Stomach smooth muscle (tissue), 2 donors: ENCODE results near the gene DMRTC2.

Source experiments
- H3K27ac ChIP-seq: one replicate; pipeline ENCODE4 v1.7.0; 2013; ENCODE audit warnings: mild to moderate bottlenecking, low read length, inconsistent platforms
- H3K27me3 ChIP-seq, 2 donors: one replicate each; pipeline ENCODE4 v1.7.0; 2013; ENCODE audit warnings: low read length in 2 of 2; ENCODE audit not compliant: insufficient read depth in 2 of 2, control insufficient read depth in 1 of 2
- H3K36me3 ChIP-seq, 2 donors: one replicate each; pipeline ENCODE4 v1.7.0; 2013; ENCODE audit warnings: low read length in 2 of 2; ENCODE audit not compliant: control insufficient read depth in 2 of 2, insufficient read depth in 2 of 2
- H3K4me1 ChIP-seq: one replicate; pipeline ENCODE4 v1.7.0; 2013; ENCODE audit warnings: low read length; ENCODE audit not compliant: control insufficient read depth, insufficient read depth
- H3K4me3 ChIP-seq, 2 donors: one replicate each; pipeline ENCODE4 v1.7.0; 2013; ENCODE audit warnings: low read length in 2 of 2
- H3K9ac ChIP-seq, 2 donors: one replicate each; pipeline ENCODE4 v1.7.0; 2013; ENCODE audit warnings: low read length in 2 of 2, mild to moderate bottlenecking in 1 of 2
- H3K9me3 ChIP-seq, 2 donors: one replicate each; pipeline ENCODE4 v1.7.0; 2013; ENCODE audit warnings: low read length in 2 of 2; ENCODE audit not compliant: control insufficient read depth in 2 of 2
- donor health status: healthy.
- donor health status: Pancreatic carcinoma.

Gene DMRTC2

DNA sequence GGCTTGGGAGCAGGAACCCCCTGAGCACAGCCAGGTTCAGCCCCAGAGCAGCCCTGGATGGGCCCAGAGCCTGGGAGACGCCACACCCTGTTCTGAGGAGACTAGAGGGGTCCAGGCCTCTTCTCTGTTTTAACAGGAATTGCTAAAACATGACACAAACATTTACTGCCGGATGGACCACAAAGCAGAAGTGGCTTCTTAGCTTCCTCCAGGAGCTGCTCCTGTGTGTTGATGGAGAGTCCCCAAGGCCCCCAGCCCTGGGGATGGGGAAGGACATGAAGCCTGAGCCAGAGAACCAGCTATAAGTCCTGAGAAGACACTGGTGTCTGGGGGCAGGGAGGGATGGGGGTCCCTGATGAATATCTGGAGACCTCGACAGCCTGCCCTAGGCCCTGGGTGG is 33.8 kb upstream of the DMRTC2 start:
- peaks cover 0 to 8% of the 10 kb centered on the region in 2 donors for H3K27me3 ChIP-seq
- no peak overlapping the region for H3K27ac ChIP-seq
- H3K4me1 ChIP-seq = no peaks in the 10 kb centered on the region
- H3K4me3 ChIP-seq = no peak overlapping the region
- no peak overlapping the region for H3K9ac ChIP-seq
- no peaks in the 10 kb centered on the region for H3K9me3 ChIP-seq
- H3K36me3 ChIP-seq = no peaks in the 10 kb centered on the region

DNA sequence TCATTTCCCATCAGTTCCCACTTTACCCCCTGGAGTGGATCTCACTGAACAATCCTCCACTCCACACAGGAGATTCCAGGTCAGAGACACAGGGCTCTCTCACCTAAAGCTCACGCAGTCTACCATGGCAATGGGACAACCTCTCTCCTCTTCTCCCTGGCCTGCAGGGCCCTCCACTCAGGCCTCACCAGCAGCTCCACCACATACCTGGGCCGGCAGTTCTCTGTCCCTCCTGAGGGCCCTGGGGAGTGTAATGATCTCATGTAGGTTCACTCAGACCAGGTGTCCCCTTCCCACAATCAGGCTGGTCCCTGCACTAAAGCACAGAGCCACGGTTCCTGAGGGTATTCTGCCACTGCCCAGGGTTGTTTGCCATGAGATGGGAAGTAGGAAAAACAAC is 32.9 kb upstream of the DMRTC2 start:
- H3K36me3 ChIP-seq = no peaks in the 10 kb centered on the region
- H3K27ac ChIP-seq = no peak overlapping the region
- no peaks in the 10 kb centered on the region for H3K4me1 ChIP-seq
- H3K9ac ChIP-seq = no peak overlapping the region
- no peaks in the 10 kb centered on the region for H3K9me3 ChIP-seq
- H3K4me3 ChIP-seq = no peak overlapping the region
- H3K27me3 ChIP-seq = peaks cover 0 to 8% of the 10 kb centered on the region in 2 donors

GRCh38 chr19:41813911-41814310 is 30.9 kb upstream of the DMRTC2 start:
- H3K27me3 ChIP-seq = peaks cover 0 to 8% of the 10 kb centered on the region in 2 donors
- H3K4me3 ChIP-seq = no peak overlapping the region

GRCh38 chr19:41815301-41815700 is 29.5 kb upstream of the DMRTC2 start:
- H3K27me3 ChIP-seq = no peaks in the 10 kb centered on the region
- H3K9me3 ChIP-seq = no peaks in the 10 kb centered on the region
- H3K9ac ChIP-seq = no peak overlapping the region
- H3K4me3 ChIP-seq = no peak overlapping the region
- no peaks in the 10 kb centered on the region for H3K36me3 ChIP-seq
- H3K4me1 ChIP-seq = no peaks in the 10 kb centered on the region
- H3K27ac ChIP-seq = no peak overlapping the region

More at GRCh38 chr19:41813911-41814310, 30.9 kb upstream of the DMRTC2 start:
- Histone ChIP-seq H3K9me3 (no peaks in the 10 kb centered on the region), H3K27ac (no peak overlapping the region), H3K36me3 (no peaks in the 10 kb centered on the region), H3K4me1 (no peaks in the 10 kb centered on the region), H3K9ac (no peak overlapping the region)

DNA sequence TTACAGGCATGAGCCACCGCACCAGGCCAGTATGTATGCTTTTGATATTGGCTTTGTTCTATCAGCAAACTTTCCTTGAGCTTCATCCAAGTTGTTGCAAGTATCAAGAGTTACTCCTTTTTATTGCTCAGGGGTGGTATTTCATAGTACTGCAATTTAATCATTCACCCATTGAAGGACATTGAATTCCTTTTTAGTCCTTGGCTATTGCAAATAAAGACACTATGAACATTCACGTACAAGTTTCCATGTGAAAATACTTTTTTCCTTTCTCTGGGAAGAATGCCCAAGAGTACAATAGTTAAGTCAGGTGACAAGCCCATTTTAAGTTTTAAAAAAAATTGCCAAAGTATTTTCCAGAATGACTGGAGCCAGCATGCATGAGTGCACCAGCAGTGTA is 28.1 kb upstream of the DMRTC2 start:
- Histone ChIP-seq H3K4me3 (no peak overlapping the region), H3K9me3 (no peaks in the 10 kb centered on the region), H3K36me3 (no peaks in the 10 kb centered on the region), H3K27me3 (peaks cover 3 to 8% of the 10 kb centered on the region in 2 donors), H3K9ac (no peak overlapping the region), H3K4me1 (no peaks in the 10 kb centered on the region), H3K27ac (no peak overlapping the region)

DNA sequence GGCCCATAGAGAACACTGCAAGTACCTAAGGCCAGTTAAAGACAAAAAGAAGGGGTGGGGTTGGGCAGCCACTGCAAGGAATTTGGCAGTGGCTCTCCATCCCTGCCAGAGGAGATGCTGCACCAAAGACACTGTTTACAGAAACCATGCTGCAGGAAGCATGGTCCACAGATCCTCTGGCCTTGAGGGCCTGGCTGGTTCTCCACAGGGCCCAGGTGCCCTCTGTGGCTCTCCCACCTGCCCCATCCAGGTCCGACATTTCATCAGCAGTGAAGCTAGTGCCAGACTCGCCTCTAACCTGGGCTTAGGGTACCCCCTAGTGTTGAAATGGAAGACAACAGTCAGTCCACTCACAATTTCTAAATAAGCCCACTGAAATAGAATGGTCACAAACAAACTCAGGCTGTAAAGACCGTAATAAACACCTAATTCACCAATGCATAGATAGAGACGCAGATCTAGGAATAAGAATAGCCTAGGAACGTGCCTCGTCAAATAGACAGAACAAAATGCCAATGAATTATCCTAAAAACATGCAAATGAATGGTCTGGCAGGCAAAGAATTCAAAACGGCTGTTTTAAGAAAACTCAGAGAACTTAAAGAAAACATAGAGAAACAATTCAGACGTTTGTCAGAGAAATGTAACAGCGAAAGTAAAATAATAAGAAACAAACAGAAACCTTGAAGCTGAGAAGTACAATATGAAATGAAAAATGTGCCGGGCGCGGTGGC is 23.7 kb upstream of the DMRTC2 start:
- Histone ChIP-seq H3K4me3 (no peak overlapping the region), H3K27me3 (peaks cover 3 to 8% of the 10 kb centered on the region in 2 donors), H3K9ac (no peak overlapping the region), H3K36me3 (no peaks in the 10 kb centered on the region), H3K4me1 (no peaks in the 10 kb centered on the region), H3K27ac (no peak overlapping the region), H3K9me3 (no peaks in the 10 kb centered on the region)

GRCh38 chr19:41837981-41838708 is 6.7 kb upstream of the DMRTC2 start:
- Histone ChIP-seq H3K4me3 (no peak overlapping the region), H3K27ac (no peak overlapping the region), H3K27me3 (peaks cover 19 to 30% of the 10 kb centered on the region in 2 donors), H3K36me3 (no peaks in the 10 kb centered on the region), H3K4me1 (no peaks in the 10 kb centered on the region), H3K9me3 (no peaks in the 10 kb centered on the region), H3K9ac (no peak overlapping the region)

GRCh38 chr19:41839211-41839610 is 5.6 kb upstream of the DMRTC2 start:
- Histone ChIP-seq H3K9ac (no peak overlapping the region), H3K9me3 (no peaks in the 10 kb centered on the region), H3K27ac (no peak overlapping the region), H3K36me3 (no peaks in the 10 kb centered on the region), H3K4me3 (no peak overlapping the region), H3K4me1 (no peaks in the 10 kb centered on the region), H3K27me3 (peaks cover 19 to 30% of the 10 kb centered on the region in 2 donors)

DNA sequence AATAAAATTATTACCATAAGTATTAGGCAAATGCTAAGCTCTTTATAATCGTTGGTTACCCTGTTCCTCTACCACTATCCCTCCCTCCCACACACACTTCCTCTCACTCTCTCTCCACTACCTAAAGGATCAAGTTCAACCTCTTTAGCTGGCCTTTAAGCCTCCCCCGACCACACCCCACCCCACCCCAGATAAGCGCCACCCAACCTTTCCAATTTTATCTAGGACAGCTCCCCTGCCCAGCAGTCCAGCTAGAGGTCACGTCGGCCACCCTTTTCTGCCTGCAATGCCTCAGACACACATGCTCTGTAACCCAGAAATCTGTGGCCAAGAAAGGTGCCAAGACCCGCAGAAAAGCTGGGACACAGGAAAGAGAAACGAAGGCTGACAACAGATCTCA is 1.5 kb upstream of the DMRTC2 start:
- Histone ChIP-seq H3K9ac (no peak overlapping the region), H3K27me3 (peaks cover 9 to 18% of the 10 kb centered on the region in 2 donors)

DNA sequence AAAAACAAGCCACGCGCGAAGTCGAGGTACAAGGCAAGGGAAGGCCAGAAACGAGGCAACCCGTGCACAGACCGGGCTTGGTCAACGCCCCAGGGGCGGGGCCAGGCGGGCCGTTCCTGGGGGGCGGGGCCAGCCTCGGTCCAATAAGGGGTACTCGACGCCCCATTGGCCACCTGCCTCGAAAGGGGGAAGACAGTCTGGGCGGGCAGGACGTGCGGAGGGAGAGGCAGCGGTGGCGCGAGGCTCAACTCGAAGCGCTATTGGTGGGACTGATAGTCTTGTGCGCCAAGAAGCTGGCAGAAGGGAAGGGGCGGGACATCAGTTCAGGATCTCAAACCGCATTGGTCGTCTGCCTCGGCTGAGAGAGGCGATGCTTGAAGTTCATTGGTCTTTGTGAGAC is 241 bp upstream of the DMRTC2 start, which contains the start of gene LYPD4:
LYPD4 (minus strand) TSS at position 83 of the 400 bp plus-strand sequence. CDS start 5,398 bp downstream, outside the sequence.
- Histone ChIP-seq H3K9me3 (no peaks in the 10 kb centered on the region), H3K9ac (no peak within 1 kb of the TSS), H3K27ac (no peak within 1 kb of the TSS), H3K36me3 (no peaks in the 10 kb centered on the region), H3K4me3 (no peak within 1 kb of the TSS), H3K27me3 (peaks cover 6 to 9% of the 10 kb centered on the region in 2 donors), H3K4me1 (no peaks in the 10 kb centered on the region)

More for the DNA sequence above, 1.5 kb upstream of the DMRTC2 start:
- no peaks in the 10 kb centered on the region for H3K4me1 ChIP-seq
- H3K27ac ChIP-seq = no peak overlapping the region
- H3K4me3 ChIP-seq = no peak overlapping the region
- no peaks in the 10 kb centered on the region for H3K36me3 ChIP-seq
- H3K9me3 ChIP-seq = no peaks in the 10 kb centered on the region
